HG02798 (cell line): ENCODE data around the gene AZGP1.
A peak's percentile ranks its signal among the peaks of the same experiment; 100 is the strongest.
"Not testable (repeated sequence)": the region's sequence is repeated elsewhere in the genome, so short reads cannot be mapped to it uniquely, and the experiment has no call there.

Experiments
- ATAC-seq: cut with Tn5 transposase; IDR thresholded peaks from one replicate; pipeline ENCODE4 v1.9.1; 2021; ENCODE audit warnings: mild to moderate bottlenecking; ENCODE audit not compliant: unreplicated experiment, poor library complexity

Gene AZGP1

GRCh38 chr7:99954643-99955042 is 21.2 kb downstream of the AZGP1 start:
- ATAC-seq = not testable (repeated sequence)

- ATAC-seq = no peak
Observed at GRCh38 chr7:99953649-99954048, 22.2 kb downstream of the AZGP1 start.

- not testable (repeated sequence) for ATAC-seq
Observed at GRCh38 chr7:99952649-99953048, 23.2 kb downstream of the AZGP1 start.

DNA sequence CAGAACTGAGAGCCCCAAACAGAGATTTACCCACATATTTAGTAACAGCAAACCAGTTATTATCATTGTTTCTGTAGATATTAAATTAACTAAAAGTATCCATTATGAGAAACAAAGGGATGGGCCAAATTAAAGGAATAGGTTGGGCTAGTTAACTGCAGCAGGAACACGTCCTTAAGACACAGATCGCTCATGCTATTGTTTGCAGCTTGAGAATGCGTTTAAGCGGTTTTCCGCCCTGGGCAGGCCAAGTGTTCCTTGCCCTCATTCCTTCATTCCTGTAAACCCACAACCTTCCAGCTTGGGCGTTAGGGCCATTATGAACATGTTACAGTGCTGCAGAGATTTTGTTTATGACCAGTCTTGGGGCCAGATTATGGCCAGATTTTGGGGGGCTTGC is 25.0 kb downstream of the AZGP1 start:
- not testable (repeated sequence) for ATAC-seq

DNA sequence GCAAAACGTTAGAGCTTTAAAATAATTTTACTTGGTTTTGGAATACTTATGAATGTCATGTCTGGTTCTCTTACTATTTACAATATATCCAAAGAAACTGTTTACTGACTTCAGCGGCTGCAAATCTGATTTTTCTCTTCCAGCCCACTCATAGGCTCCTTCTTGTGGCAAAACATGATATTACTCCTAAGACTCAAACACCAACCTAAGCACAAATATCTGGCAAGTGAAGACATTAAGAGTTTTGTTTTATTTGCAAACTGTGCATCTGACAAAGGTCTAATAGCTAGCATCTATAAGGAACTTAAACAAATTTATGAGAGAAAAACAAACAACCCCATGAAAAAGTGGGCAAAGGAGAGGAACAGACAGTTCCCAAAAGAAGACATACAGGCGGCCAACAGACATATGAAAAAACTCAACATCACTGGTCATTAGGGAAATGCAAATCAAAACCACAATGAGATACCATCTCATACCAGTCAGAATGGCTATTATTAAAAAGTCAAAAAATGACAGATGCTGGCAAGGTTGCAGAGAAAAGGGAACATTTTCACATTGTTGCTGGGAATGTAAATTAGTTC is 26.1 kb downstream of the AZGP1 start:
- ATAC-seq = no peak

- no peak for ATAC-seq
Observed at GRCh38 chr7:99947608-99948007, 28.2 kb downstream of the AZGP1 start.

GRCh38 chr7:99944497-99945070 is 31.2 kb downstream of the AZGP1 start:
- ATAC-seq = no peak

DNA sequence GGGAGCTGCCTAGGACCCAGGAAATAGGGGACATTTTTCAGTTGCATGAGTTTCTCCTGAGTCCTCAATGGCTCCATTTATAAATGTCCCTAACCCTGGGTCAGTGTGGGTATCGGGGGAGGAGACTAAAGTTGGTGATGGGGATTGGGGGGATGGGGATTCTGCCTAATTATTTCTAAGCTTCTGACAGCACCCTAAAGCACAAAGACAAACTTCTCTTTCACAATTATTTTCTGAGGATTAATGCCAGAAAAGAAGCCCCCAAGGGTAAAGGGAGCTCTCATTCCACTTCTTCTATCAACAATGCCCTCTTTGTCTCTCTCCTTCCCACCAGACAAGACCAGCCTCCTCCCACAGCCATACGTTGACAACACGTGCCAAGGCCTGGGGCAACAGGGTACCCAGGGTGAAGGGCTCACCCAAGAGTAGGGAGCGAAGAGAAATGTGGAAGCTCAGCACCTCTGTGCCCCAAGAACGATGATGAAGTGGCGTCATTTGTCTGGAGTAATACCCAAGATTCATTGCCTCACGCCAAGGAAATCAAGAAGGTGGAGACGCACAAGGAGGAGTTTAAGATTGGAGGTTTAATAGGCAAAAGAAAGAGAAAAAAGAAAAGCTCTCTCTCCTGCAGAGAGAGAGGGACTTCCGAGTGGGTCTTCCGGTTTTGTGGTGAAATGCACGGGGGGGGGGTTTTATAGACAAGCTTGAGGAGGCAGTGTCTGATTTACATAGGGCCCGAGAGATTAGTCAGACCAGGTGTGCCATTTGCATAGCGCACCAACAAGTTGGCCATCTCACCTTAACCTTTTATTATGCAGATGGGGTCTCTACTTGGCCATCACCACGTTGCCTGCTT is 32.0 kb downstream of the AZGP1 start:
- ATAC-seq = no peak

DNA sequence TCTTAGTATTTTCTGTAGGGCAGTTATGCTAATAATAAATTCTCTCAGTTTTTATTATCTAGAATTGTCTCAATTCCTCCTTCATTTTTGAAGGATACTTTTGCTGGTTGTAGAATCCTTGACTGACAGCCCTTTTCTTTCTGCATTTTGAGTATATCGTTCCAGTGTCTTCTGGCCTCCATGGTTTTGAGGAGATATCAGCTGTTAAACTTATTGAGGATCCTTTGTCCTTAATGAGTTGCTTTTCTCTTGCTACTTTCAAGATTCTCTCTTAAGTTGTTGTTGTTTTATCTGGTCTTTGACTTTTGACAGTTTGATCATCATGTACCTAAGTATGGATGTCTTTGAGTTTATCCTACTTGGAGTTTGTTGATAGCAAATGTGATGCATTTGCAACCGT is 37.5 kb downstream of the AZGP1 start:
- no peak for ATAC-seq

DNA sequence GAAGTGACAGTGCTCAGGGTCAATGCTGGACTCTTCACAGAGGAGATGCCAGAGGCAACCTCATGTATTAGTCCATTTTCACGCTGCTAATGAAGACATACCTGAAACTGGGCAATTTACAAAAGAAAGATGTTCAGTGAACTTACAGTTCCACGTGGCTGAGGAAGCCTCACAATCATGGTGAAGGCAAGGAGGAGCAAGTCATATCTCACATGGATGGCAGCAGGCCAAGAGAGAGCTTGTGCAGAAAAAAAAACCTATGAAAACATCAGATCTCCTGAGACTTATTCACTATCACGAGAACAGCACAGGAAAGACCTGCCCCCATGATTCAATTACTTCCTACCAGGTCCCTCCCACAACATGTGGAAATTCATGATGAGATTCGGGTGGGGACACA is 40.8 kb downstream of the AZGP1 start:
- not testable (repeated sequence) for ATAC-seq

DNA sequence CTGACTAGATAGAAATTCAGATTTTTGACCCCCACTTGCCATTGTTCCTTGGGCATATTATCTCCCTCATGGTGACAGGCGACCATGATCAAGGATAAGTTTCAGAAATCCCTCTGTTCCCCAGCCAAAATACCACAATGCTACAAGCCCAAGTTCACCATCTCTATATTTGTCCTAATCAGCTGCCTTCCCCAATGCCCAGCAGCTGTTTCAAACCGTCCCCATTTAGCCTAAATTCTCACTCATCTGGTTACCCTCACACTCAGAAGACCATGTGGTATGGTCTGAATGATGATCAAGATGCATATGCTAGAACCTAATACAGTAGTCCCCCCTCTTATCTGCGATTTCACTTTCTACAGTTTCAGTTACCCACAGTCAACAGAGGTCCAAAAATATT is 45.5 kb downstream of the AZGP1 start:
- ATAC-seq = no peak

DNA sequence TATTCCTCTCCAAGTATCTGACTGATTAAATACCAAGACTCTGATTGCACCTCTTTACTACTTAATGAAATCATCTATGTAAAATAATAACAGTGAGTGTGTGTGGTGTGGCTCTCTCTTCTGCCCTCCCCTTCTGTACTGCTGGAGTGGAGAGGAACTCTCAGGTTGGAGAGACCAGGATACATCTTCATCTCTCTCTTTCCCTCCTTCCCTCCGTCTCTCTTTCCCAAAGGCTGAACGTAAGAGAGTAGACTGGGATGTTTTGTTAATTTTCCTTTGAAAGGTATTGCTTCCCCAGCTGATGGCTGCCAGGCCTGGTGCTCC is 46.1 kb downstream of the AZGP1 start:
- no peak for ATAC-seq

DNA sequence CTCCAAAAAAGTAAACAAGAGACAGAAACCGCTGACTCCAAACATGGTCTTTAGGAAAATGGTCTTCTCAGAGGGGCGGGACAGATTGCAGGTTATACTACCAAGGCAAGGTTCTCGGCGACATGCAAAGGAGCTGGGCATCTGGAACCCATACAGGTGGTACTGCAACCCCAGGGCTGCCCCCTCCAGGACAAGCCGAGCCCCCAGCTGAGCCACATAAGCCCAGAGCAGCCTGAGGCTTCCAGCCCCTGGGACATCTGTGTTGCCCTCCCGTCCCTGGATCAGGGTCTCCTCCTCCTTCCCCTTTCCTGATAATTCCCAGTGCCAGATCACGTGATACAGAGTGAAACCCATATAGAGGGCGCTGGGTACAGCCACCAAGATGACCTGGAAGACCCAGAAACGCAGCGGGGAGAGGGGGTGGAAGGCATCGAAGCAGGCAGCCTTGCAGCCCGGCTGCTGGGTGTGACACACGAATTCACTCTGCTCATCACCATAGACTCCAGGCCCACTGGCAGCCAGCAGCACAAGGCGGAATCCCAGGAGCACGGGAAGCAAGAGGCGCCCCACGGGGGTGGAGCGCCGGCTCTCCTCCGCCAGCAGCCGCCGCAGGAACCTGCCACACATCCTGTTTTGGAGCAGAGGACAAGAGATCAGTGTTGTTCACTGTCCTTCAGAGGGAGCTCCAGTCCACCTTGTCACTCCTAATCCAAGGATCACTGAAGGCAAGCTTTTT is 46.7 kb downstream of the AZGP1 start, which contains the start of gene GJC3:
Gene GJC3 (minus strand): TSS at position 627 of the 736 bp plus-strand sequence. CDS start 0 bp downstream, at position 627.
- no peak for ATAC-seq

DNA sequence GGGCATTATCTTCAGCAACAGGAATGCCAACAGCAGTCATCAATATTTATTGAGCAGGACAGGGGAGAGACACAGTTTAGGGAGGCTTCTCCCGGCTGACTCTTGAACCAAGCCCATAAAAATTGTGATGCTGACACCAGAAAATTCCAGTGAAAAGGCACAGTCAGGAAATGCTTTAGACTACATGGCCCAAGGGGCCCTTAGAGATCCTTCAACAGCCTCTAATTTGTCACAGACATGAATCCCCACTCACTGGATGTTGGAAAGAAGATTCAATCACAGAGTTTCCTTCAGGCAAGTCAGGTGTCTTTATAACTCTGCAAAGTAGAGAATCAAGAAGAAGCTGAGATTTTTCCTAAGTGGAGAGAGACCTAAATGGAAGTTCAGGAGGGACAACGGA is 47.6 kb downstream of the AZGP1 start:
- no peak for ATAC-seq

DNA sequence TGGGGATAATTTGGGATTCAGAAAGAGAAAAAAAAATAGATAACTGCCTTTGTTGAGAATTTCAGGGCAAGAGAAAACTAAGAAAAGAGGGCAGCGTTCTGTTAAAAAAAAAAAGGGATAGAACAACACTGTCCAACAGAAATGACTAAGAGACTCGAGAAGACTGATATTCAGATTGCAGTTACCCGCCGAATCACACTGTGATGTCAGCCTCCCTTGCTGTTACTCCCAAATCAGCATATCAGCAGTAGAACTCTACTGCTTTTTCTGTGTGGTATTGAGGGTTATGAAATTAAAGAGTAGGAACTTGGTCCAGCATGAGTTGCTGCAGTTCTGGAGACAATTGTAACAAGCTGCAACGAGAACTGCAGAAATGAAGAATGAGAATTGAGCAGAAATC is 48.3 kb downstream of the AZGP1 start:
- ATAC-seq = no peak

DNA sequence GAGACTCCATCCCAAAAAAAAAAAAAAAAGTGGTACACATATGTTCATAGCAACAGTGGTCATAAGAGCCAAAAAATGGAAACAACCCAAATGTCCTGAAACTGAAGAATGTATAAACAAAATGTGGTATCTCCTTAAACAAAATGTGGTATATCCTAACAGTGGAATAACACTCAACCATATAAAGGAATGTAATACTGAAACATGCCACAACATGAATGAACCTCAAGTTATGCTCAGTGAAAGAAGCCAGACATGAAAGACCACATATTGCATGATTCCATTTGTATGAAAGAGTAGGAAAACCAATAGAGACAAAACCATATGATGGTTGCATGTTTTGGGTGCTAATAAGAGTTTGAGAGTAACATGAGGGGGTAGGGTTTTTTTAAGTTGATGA is 49.5 kb downstream of the AZGP1 start:
- no peak for ATAC-seq

DNA sequence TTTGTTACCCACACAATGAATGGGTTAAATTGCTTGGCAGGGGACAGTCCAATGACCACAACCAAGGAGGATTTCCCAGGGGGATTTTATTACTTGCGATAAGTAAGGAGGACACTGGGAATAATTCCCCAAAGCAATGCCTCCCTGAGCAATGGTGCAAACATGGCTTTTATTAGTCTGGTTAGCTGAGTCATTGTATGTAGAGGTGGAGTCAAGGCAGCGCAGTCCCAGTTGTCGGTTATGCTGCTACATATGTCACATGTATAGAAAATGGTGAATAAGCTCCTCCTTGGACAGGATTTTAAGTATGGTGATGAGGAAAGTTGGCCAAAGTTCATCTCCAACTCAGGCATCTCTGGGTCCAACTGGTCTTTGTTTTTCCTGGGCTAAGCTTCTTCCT is 52.6 kb downstream of the AZGP1 start:
- ATAC-seq = no peak

- no peak for ATAC-seq
Observed at GRCh38 chr7:99920149-99920548, 55.7 kb downstream of the AZGP1 start.

DNA sequence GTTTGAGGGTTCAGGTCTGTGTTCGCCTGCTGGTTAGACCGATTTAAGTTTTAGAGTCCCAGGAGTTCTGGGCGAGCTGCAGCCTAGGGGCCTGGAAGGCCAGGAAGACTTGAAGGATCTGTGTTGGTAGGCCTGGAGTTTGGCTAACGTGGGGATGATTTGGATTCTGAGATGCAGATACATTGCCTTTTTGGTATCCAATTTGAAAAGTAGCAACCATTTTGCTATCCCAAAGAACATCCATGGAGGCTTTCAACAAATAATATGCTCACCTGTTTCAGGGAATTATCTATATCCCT is 56.1 kb downstream of the AZGP1 start:
- ATAC-seq = no peak

GRCh38 chr7:99918959-99919813 is 56.6 kb downstream of the AZGP1 start, which contains the start of gene TRIM4:
Gene TRIM4 (minus strand): TSS chr7:99919530. CDS start chr7:99919401, 129 bp downstream.
- peak; percentile 98 for ATAC-seq
